Gastrocnemius medialis (tissue), 4 donors: ENCODE results near the gene ABCB9.

Experiments used
- CTCF ChIP-seq, 5 experiments: fragments of 450-650 bp in 3 of 5; fragments of 200-600 bp in 2 of 5; sonication (generic) in 2 of 5; IDR thresholded peaks in 4 of 5; conservative IDR thresholded peaks in 1 of 5; 1 replicate in 4 of 5; 2 replicates in 1 of 5; pipeline ENCODE4 v1.5.1; 2016 to 2019; ENCODE audit warnings: antibody characterized with exemption in 5 of 5, mild to moderate bottlenecking in 3 of 5, moderate library complexity in 3 of 5
- POLR2A ChIP-seq, 2 donors: fragments of 450-650 bp; IDR thresholded peaks; one replicate each; pipeline ENCODE4 v1.6.1; 2017; ENCODE audit warnings: antibody characterized with exemption in 2 of 2, mild to moderate bottlenecking in 2 of 2, moderate library complexity in 2 of 2

GRCh38 chr12:122908915-122909314 is 57.3 kb downstream of the ABCB9 start:
- TF ChIP-seq POLR2A (IDR thresholded peaks at IDR 0.05) (no peak), CTCF (IDR thresholded peaks at IDR 0.05 in 4 of 5, conservative IDR thresholded peaks at IDR 0.05 in 1 of 5) (no peak)
